Muscle of back (tissue), 11 donors: ENCODE results near the gene HES4. TPM values are rescaled to one million over a fixed set of nuclear protein-coding genes. Genes with fewer than 3 reads are reported as not detected.
"Not testable (repeated sequence)": the region's sequence is repeated elsewhere in the genome, so short reads cannot be mapped to it uniquely, and the experiment has no call there.

Experiments
- DNase-seq, 3 donors: peaks; one replicate each; pipeline versions ENCODE4 v3.0.0 to v3.0.0-alpha.2; 2013
- polyA plus RNA-seq, 10 donors: library from polyadenylated mRNA; unstranded; fragments of 120-200 nt; gene quantifications; one replicate each; pipeline ENCODE4 v1.2.1, GENCODE V29; 2013; ENCODE audit not compliant: insufficient read length in 10 of 10

The HES4 gene
- polyA plus RNA-seq, 10 donors, result 7.4 to 18.4 (median 12.8) TPM

GRCh38 chr1:1020000-1020404, 20.1 kb upstream of the HES4 start, which contains the start of gene AGRN:
TSS of gene AGRN (plus strand) at chr1:1020120. CDS start at chr1:1020173, 53 bp downstream.
- no peak for DNase-seq

GRCh38 chr1:1019122-1019999, 19.5 kb upstream of the HES4 start:
- peak; percentile 87 to 89 (median 89) for DNase-seq

GRCh38 chr1:1018321-1018685, 18.4 kb upstream of the HES4 start:
- not testable (repeated sequence) for DNase-seq

- DNase-seq, result not testable (repeated sequence)
Measured at GRCh38 chr1:1017397-1018320, 17.8 kb upstream of the HES4 start.

GRCh38 chr1:1014799-1015681, 15.1 kb upstream of the HES4 start:
- DNase-seq, result no peak

- peak in 1 of 3 donors; percentile 75 for DNase-seq
Measured at GRCh38 chr1:1013922-1014648, 14.2 kb upstream of the HES4 start.

- peak; percentile 84 to 95 (median 92) for DNase-seq
Measured at GRCh38 chr1:1013105-1013921, 13.4 kb upstream of the HES4 start, which contains the start of gene ISG15. TSS of gene ISG15 (plus strand) at chr1:1013497. CDS start at chr1:1013574, 77 bp downstream.

- DNase-seq, result not testable (repeated sequence)
Measured at GRCh38 chr1:1012736-1013104, 12.8 kb upstream of the HES4 start.

- no peak for DNase-seq
Measured at GRCh38 chr1:1011396-1011949, 11.6 kb upstream of the HES4 start.

- not testable (repeated sequence) for DNase-seq
Measured at GRCh38 chr1:1010131-1010530, 10.2 kb upstream of the HES4 start.

GRCh38 chr1:1006305-1007159, 6.6 kb upstream of the HES4 start:
- no peak for DNase-seq

GRCh38 chr1:1005774-1006304, 5.9 kb upstream of the HES4 start:
- no peak for DNase-seq

GRCh38 chr1:1004780-1005697, 5.1 kb upstream of the HES4 start:
- DNase-seq, result peak; percentile 62 to 86 (median 67)

GRCh38 chr1:1004420-1004779, 4.5 kb upstream of the HES4 start:
- no peak for DNase-seq

GRCh38 chr1:1003618-1004419, 3.9 kb upstream of the HES4 start:
- DNase-seq, result no peak
